GM12878 (cell line): ENCODE data around the gene TTLL3.

Experiments
- MEF2A ChIP-seq: IDR thresholded peaks from 2 replicates; pipeline ENCODE4 v1.6.1; 2011; ENCODE audit warnings: low read depth, mild to moderate bottlenecking, low read length, moderate library complexity; ENCODE audit not compliant: insufficient read depth
- NFYB ChIP-seq: IDR thresholded peaks from 2 replicates; pipeline ENCODE4 v1.6.1; 2011; ENCODE audit warnings: low read depth, mild to moderate bottlenecking, low read length, improper control_type of control experiment, moderate library complexity; ENCODE audit not compliant: insufficient read depth
- SUZ12 ChIP-seq: fragments of 200-600 bp; sonication (generic); IDR thresholded peaks from one replicate; pipeline ENCODE4 v1.6.1; 2018; ENCODE audit warnings: antibody characterized with exemption, mild to moderate bottlenecking; ENCODE audit not compliant: unreplicated experiment
- TF ChIP-seq, protein P1 (sequence below): fragments of 150-350 bp; IDR thresholded peaks from 2 replicates; pipeline ENCODE4 v1.6.1; 2016; ENCODE audit warnings: low read depth, low read length

DNA sequence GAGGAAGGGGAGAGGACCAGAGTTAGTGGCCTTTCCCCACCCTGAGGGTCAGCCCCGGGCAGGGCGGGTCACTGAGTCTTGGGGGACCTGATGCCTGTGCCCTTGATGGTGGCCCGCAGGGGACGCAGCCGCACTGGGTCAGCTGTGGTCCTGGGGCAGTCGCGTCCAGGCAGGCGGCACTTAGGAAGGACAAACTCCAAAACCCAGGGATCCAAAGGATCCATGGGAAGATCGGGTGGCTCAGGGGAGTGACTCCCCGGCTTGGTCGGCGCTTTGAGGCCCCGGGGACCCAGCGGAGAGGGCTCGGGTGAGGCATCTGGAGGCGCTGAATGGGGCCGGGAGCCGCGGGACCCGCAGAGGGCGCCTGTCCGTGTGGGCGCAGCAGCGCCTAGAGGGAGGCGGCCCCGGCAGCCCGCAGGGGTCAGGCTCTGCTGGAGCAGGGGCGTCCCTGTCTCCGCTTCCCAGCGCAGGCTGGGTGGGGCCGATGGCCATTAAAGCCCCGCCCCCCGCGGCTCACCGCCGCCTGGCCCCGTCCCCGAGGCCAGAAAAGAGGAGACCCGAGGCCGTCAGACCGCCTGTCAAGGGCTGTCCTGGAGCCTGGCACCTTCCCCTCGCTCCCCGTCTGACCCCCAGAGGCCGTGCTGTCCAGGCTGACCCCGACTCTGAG lies 52.5 kb downstream of the TTLL3 start:
- no peak for TF ChIP-seq MEF2A
- TF ChIP-seq NFYB, result no peak
- TF ChIP-seq, protein P1, sequence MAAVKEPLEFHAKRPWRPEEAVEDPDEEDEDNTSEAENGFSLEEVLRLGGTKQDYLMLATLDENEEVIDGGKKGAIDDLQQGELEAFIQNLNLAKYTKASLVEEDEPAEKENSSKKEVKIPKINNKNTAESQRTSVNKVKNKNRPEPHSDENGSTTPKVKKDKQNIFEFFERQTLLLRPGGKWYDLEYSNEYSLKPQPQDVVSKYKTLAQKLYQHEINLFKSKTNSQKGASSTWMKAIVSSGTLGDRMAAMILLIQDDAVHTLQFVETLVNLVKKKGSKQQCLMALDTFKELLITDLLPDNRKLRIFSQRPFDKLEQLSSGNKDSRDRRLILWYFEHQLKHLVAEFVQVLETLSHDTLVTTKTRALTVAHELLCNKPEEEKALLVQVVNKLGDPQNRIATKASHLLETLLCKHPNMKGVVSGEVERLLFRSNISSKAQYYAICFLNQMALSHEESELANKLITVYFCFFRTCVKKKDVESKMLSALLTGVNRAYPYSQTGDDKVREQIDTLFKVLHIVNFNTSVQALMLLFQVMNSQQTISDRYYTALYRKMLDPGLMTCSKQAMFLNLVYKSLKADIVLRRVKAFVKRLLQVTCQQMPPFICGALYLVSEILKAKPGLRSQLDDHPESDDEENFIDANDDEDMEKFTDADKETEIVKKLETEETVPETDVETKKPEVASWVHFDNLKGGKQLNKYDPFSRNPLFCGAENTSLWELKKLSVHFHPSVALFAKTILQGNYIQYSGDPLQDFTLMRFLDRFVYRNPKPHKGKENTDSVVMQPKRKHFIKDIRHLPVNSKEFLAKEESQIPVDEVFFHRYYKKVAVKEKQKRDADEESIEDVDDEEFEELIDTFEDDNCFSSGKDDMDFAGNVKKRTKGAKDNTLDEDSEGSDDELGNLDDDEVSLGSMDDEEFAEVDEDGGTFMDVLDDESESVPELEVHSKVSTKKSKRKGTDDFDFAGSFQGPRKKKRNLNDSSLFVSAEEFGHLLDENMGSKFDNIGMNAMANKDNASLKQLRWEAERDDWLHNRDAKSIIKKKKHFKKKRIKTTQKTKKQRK, result no peak
- no peak for TF ChIP-seq SUZ12
